ENCODE data around the gene RBAK. TPM values are rescaled to one million over a fixed set of nuclear protein-coding genes. Genes with fewer than 3 reads are reported as not detected.
"Not testable (repeated sequence)": the region's sequence is repeated elsewhere in the genome, so short reads cannot be mapped to it uniquely, and the experiment has no call there.

Gene RBAK
- total and polyA plus RNA-seq, 2 donors (not counting 1 experiment from before 2014, with no cell fraction given), result 3.7 to 20.3 TPM

DNA sequence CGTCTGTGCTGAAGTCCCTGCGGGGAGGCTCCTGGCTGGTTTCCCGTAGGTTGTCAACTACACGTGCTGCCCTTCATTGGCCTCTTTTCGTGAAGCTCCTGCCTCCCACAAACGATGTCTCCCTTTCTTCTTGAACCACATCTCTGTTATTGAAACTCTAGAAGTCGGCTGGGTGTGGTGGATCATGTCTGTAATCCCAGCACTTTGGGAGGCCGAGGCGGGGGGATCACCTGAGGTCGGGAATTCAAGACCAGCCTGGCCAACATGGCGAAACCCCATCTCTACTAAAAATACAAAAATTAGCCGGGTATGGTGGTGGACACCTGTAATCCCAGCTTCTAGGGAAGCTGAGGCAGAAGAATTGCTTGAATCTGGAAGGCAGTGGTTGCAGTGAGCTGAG is 28.0 kb upstream of the RBAK start:
- H2AFZ ChIP-seq (ENCODE audit: insufficient read depth, low read depth, low read length, poor library complexity, severe bottlenecking); H3K36me3 ChIP-seq (replicated peaks in 1 of 2; ENCODE audit: control extremely low read depth in 1 of 2, control insufficient read depth in 1 of 2, extremely low read depth in 1 of 2, insufficient read depth in 2 of 2, low read length in 1 of 2); H3K4me3 Mint-ChIP-seq; H3K4me3 ChIP-seq (ENCODE audit: control extremely low read depth in 1 of 5, extremely low read depth in 1 of 5, insufficient read depth in 1 of 5, low read depth in 2 of 5, low read length in 4 of 5); H3K27me3 Mint-ChIP-seq; H3K9ac ChIP-seq (ENCODE audit: low read length); H3K4me1 Mint-ChIP-seq; ATAC-seq (ENCODE audit: low read depth); H3K27me3 ChIP-seq (replicated peaks in 1 of 4; ENCODE audit: control extremely low read depth in 1 of 4, control insufficient read depth in 3 of 4, insufficient read depth in 4 of 4, low read length in 3 of 4); H3K79me2 ChIP-seq (ENCODE audit: control insufficient read depth, insufficient read depth, low read length); H3K4me2 ChIP-seq (replicated peaks; ENCODE audit: low read depth, low read length, poor library complexity, severe bottlenecking); H3K27ac ChIP-seq (ENCODE audit: low read length in 2 of 2); intact Hi-C loops (cut with micrococcal nuclease); DNase-seq; H4K20me1 ChIP-seq (ENCODE audit: control insufficient read depth, insufficient read depth, low read length, poor library complexity, severe bottlenecking); H3K9me3 Mint-ChIP-seq (ENCODE audit: insufficient read depth); H3K27ac Mint-ChIP-seq; H3K4me1 ChIP-seq (ENCODE audit: control insufficient read depth in 2 of 2, insufficient read depth in 2 of 2, low read length in 2 of 2); POLR2A ChIA-PET: not testable (repeated sequence)
- H3K9me3 ChIP-seq (ENCODE audit: control extremely low read depth in 1 of 3, control insufficient read depth in 2 of 3, insufficient read depth in 1 of 3, low read length in 2 of 3), result peaks cover 0 to 14% (median 0%) of the 10 kb centered on the region in 3 donors
- 100% methylated on average over 3 of the region's 12 CpGs for WGBS (ENCODE audit: insufficient coverage)
- CTCF ChIA-PET, result interaction anchor here (1.5 kb wide), 1 partner anchor 13 kb away, joined by 3 read pairs; no protein-coding TSS in a partner anchor

DNA sequence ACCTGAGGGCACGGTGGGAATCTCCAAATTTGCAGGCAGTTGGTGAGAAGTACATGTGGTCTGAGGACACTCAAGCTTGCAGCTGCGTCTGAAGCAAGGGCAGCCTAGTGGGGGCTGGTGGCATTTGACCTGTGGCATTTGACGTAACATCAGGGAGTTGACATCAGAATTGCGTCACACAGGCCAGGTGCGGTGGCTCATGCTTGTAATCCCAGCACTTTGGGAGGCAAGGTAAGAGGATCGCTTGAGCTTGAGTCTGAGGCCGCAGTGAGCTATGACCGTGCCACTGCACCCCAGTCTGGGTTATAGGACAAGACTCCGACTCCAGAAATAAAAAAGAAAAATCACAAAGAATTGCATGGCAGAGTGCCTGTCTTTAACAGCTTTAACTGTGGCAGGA is 25.6 kb upstream of the RBAK start:
- ChIA-PET POLR2A (no interaction called here), CTCF (no interaction called here)
- H3K9ac ChIP-seq (ENCODE audit: low read length), result no peak overlapping the region
- H3K27me3 ChIP-seq (replicated peaks in 1 of 4; ENCODE audit: control extremely low read depth in 1 of 4, control insufficient read depth in 3 of 4, insufficient read depth in 4 of 4, low read length in 3 of 4), result no peaks in the 10 kb centered on the region
- H2AFZ ChIP-seq (ENCODE audit: insufficient read depth, low read depth, low read length, poor library complexity, severe bottlenecking), result no peak overlapping the region
- H3K4me3 Mint-ChIP-seq, result no peak overlapping the region
- peaks cover 0 to 3% of the 10 kb centered on the region in 2 experiments for H3K36me3 ChIP-seq (replicated peaks in 1 of 2; ENCODE audit: control extremely low read depth in 1 of 2, control insufficient read depth in 1 of 2, extremely low read depth in 1 of 2, insufficient read depth in 2 of 2, low read length in 1 of 2)
- H3K4me1 ChIP-seq (ENCODE audit: control insufficient read depth in 2 of 2, insufficient read depth in 2 of 2, low read length in 2 of 2), result no peaks in the 10 kb centered on the region
- no peaks in the 10 kb centered on the region for H3K79me2 ChIP-seq (ENCODE audit: control insufficient read depth, insufficient read depth, low read length)
- ATAC-seq (ENCODE audit: low read depth), result no peak
- no peaks in the 10 kb centered on the region for H4K20me1 ChIP-seq (ENCODE audit: control insufficient read depth, insufficient read depth, low read length, poor library complexity, severe bottlenecking)
- no peaks in the 10 kb centered on the region for H3K27me3 Mint-ChIP-seq
- TF ChIP-seq, protein P1, sequence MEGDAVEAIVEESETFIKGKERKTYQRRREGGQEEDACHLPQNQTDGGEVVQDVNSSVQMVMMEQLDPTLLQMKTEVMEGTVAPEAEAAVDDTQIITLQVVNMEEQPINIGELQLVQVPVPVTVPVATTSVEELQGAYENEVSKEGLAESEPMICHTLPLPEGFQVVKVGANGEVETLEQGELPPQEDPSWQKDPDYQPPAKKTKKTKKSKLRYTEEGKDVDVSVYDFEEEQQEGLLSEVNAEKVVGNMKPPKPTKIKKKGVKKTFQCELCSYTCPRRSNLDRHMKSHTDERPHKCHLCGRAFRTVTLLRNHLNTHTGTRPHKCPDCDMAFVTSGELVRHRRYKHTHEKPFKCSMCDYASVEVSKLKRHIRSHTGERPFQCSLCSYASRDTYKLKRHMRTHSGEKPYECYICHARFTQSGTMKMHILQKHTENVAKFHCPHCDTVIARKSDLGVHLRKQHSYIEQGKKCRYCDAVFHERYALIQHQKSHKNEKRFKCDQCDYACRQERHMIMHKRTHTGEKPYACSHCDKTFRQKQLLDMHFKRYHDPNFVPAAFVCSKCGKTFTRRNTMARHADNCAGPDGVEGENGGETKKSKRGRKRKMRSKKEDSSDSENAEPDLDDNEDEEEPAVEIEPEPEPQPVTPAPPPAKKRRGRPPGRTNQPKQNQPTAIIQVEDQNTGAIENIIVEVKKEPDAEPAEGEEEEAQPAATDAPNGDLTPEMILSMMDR (IDR thresholded peaks at IDR 0.05), result no peak
- TF ChIP-seq EZH2 (IDR thresholded peaks at IDR 0.05; ENCODE audit: borderline replicate concordance, insufficient read depth, low read depth, low read length, poor library complexity, severe bottlenecking), result no peak
- no peak overlapping the region for H3K27ac ChIP-seq (ENCODE audit: low read length in 2 of 2)
- no peak overlapping the region for H3K4me2 ChIP-seq (replicated peaks; ENCODE audit: low read depth, low read length, poor library complexity, severe bottlenecking)
- peaks cover 0 to 14% (median 0%) of the 10 kb centered on the region in 3 donors for H3K9me3 ChIP-seq (ENCODE audit: control extremely low read depth in 1 of 3, control insufficient read depth in 2 of 3, insufficient read depth in 1 of 3, low read length in 2 of 3)
- intact Hi-C loops (cut with micrococcal nuclease), result no loop called here
- no peak for DNase-seq
- peaks cover 2% of the 10 kb centered on the region for H3K9me3 Mint-ChIP-seq (ENCODE audit: insufficient read depth)
- H3K4me3 ChIP-seq (ENCODE audit: control extremely low read depth in 1 of 5, extremely low read depth in 1 of 5, insufficient read depth in 1 of 5, low read depth in 2 of 5, low read length in 4 of 5), result no peak overlapping the region
- no peak overlapping the region for H3K27ac Mint-ChIP-seq
- H3K4me1 Mint-ChIP-seq, result no peaks in the 10 kb centered on the region
- WGBS (ENCODE audit: insufficient coverage), result 99% methylated on average over 8 of the region's 9 CpGs

DNA sequence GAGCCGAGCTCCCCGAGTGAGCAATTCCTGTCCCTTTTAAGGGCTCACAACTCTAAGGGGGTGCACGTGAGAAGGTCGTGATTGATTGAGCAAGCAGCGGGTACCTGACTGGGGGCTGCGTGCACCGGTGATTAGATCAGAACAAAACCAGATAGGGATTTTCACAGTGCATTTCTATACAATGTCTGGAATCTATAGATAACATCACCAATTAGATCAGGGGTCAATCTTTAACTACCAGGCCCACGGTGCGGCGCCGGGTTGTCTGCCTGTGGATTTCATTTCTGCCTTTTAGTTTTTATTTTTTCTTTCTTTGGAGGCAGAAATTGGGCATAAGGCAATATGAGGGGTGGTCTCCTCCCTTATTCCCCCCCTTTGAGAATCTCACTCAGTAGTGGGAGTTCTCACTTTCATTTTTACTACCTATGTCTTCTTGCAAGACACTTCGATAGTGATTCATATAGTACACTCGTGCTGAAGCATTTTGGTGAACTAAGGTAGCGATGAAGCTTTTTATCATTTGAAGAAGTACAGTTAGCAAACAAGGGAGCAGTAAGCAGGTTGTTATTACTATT is 24.6 kb upstream of the RBAK start:
- H3K4me2 ChIP-seq (replicated peaks; ENCODE audit: low read depth, low read length, poor library complexity, severe bottlenecking); H3K79me2 ChIP-seq (ENCODE audit: control insufficient read depth, insufficient read depth, low read length); ATAC-seq (ENCODE audit: low read depth); H3K27ac Mint-ChIP-seq; POLR2A ChIA-PET; H3K4me3 Mint-ChIP-seq; H3K36me3 ChIP-seq (replicated peaks in 1 of 2; ENCODE audit: control extremely low read depth in 1 of 2, control insufficient read depth in 1 of 2, extremely low read depth in 1 of 2, insufficient read depth in 2 of 2, low read length in 1 of 2); DNase-seq; H3K4me3 ChIP-seq (ENCODE audit: control extremely low read depth in 1 of 5, extremely low read depth in 1 of 5, insufficient read depth in 1 of 5, low read depth in 2 of 5, low read length in 4 of 5); intact Hi-C loops (cut with micrococcal nuclease); H3K4me1 Mint-ChIP-seq; H3K27me3 Mint-ChIP-seq; H2AFZ ChIP-seq (ENCODE audit: insufficient read depth, low read depth, low read length, poor library complexity, severe bottlenecking); H3K27ac ChIP-seq (ENCODE audit: low read length in 2 of 2); H3K9me3 Mint-ChIP-seq (ENCODE audit: insufficient read depth); H4K20me1 ChIP-seq (ENCODE audit: control insufficient read depth, insufficient read depth, low read length, poor library complexity, severe bottlenecking); CTCF ChIA-PET; H3K27me3 ChIP-seq (replicated peaks in 1 of 4; ENCODE audit: control extremely low read depth in 1 of 4, control insufficient read depth in 3 of 4, insufficient read depth in 4 of 4, low read length in 3 of 4); H3K9ac ChIP-seq (ENCODE audit: low read length); H3K4me1 ChIP-seq (ENCODE audit: control insufficient read depth in 2 of 2, insufficient read depth in 2 of 2, low read length in 2 of 2): not testable (repeated sequence)
- no CpG with 5 or more reads among the region's 14 CpGs for WGBS (ENCODE audit: insufficient coverage)
- H3K9me3 ChIP-seq (ENCODE audit: control extremely low read depth in 1 of 3, control insufficient read depth in 2 of 3, insufficient read depth in 1 of 3, low read length in 2 of 3), result peaks cover 0 to 14% (median 0%) of the 10 kb centered on the region in 3 donors
